K562 (cell line): ENCODE measurements around the gene MED22. TPM values are rescaled to one million over a fixed set of nuclear protein-coding genes. Genes with fewer than 3 reads are reported as not detected.

ENCODE experiments used
- ATAC-seq: fragments of 200-7000 bp; cut with Tn5 transposase; 3 replicates; pipeline ENCODE4 v1.9.1; 2020; ENCODE audit warnings: moderate library complexity
- BruUV-seq: library from RNA; stranded (reverse); fragments of 400-500 nt; replicated peaks from 2 replicates; lab custom pipeline; 2021; lab: Mats Ljungman, UMichigan
- CTCF ChIA-PET: fragments of 300-600 bp; formaldehyde crosslinking; extraction: SDS; loops from one replicate; lab custom pipeline; 2021; ENCODE audit warnings: low intra/inter-chr PET ratio; lab: Yijun Ruan, JAX
- POLR2A ChIA-PET: fragments of 300-600, 350-650 bp; sonication (Branson Sonifier 250); formaldehyde crosslinking; extraction: SDS; loops from one replicate; lab custom pipeline; 2021; ENCODE audit warnings: antibody characterized with exemption, inconsistent platforms; lab: Yijun Ruan, JAX
- DNase-seq, 4 experiments: peaks; one replicate each; pipeline versions ENCODE4 v3.0.0 to v3.0.0-alpha.2; 2011 to 2018; ENCODE audit warnings: low spot score in 3 of 4, mixed read lengths in 3 of 4; ENCODE audit errors: extremely low read depth in 1 of 4
- FAIRE-seq: peaks from 2 replicates; lab custom pipeline; 2011; peaks lifted over from hg19 to GRCh38; lab: Jason Lieb, UNC
- H2AFZ ChIP-seq: 2 replicates; pipeline ENCODE4 v1.6.0; 2011; ENCODE audit warnings: low read depth, low read length, control low read depth, inconsistent platforms
- H3K27ac ChIP-seq: fragments of 200-600 bp; 3 replicates; pipeline ENCODE4 v1.8.0; 2011; ENCODE audit warnings: low read depth, mild to moderate bottlenecking, control low read depth, inconsistent platforms, low read length, moderate library complexity, mixed read lengths; ENCODE audit errors: extremely low read depth
- H3K27me3 ChIP-seq, 2 experiments: fragments of 300-600 bp in 1 of 2; 2 replicates in 1 of 2; 3 replicates in 1 of 2; pipeline versions ENCODE4 v1.6.0 to v1.8.0; 2011; ENCODE audit warnings: inconsistent platforms in 2 of 2, low read length in 2 of 2, mild to moderate bottlenecking in 1 of 2, mixed read lengths in 1 of 2, moderate library complexity in 1 of 2; ENCODE audit not compliant: control insufficient read depth in 2 of 2, insufficient read depth in 2 of 2
- H3K36me3 ChIP-seq: fragments of 300-600 bp; 3 replicates; pipeline ENCODE4 v1.8.0; 2011; ENCODE audit warnings: mild to moderate bottlenecking, low read length, inconsistent platforms; ENCODE audit not compliant: control insufficient read depth, insufficient read depth
- H3K4me1 ChIP-seq, 2 experiments: fragments of 200-600 bp in 1 of 2; replicated peaks in 1 of 2; 2 replicates in 1 of 2; 3 replicates in 1 of 2; pipeline versions ENCODE4 v1.5.1 to v1.8.0; 2011; ENCODE audit warnings: inconsistent platforms in 2 of 2, low read length in 2 of 2, mild to moderate bottlenecking in 1 of 2, mixed read lengths in 1 of 2, moderate library complexity in 1 of 2; ENCODE audit not compliant: control insufficient read depth in 2 of 2, insufficient read depth in 2 of 2
- H3K4me2 ChIP-seq: 2 replicates; pipeline ENCODE4 v1.6.1; 2011; ENCODE audit warnings: low read length, control low read depth, inconsistent platforms, mixed read lengths; ENCODE audit not compliant: insufficient read depth
- H3K4me3 ChIP-seq: fragments of 200-600 bp; sonication (generic), shearing (Covaris generic); 2 replicates; pipeline ENCODE4 v1.5.1; 2016; ENCODE audit warnings: control low read depth, inconsistent platforms
- H3K79me2 ChIP-seq: fragments of 200-600 bp; 3 replicates; pipeline ENCODE4 v1.8.0; 2011; ENCODE audit warnings: low read length, inconsistent platforms; ENCODE audit not compliant: control insufficient read depth, insufficient read depth
- H3K9ac ChIP-seq, 2 experiments: 2 replicates each; pipeline versions ENCODE4 v1.6.0 to v1.6.1; 2011; ENCODE audit warnings: low read depth in 2 of 2, low read length in 2 of 2, control low read depth in 1 of 2, inconsistent platforms in 1 of 2, mild to moderate bottlenecking in 1 of 2, mixed read lengths in 1 of 2; ENCODE audit not compliant: insufficient read depth in 1 of 2
- H3K9me1 ChIP-seq: one replicate; pipeline ENCODE4 v1.6.0; 2011; ENCODE audit warnings: inconsistent platforms, mild to moderate bottlenecking, low read length, moderate library complexity; ENCODE audit not compliant: control insufficient read depth, insufficient read depth
- H3K9me3 ChIP-seq: replicated peaks from 2 replicates; pipeline ENCODE4 v1.5.1; 2011; ENCODE audit warnings: low read depth, low read length, inconsistent platforms; ENCODE audit not compliant: control insufficient read depth, insufficient read depth
- H4K20me1 ChIP-seq: replicated peaks from 2 replicates; pipeline ENCODE4 v1.6.1; 2011; ENCODE audit warnings: low read length, inconsistent platforms, mixed read lengths; ENCODE audit not compliant: control insufficient read depth, insufficient read depth
- MCM5 ChIP-seq: fragments of 450-650 bp; IDR thresholded peaks from 2 replicates; pipeline ENCODE4 v1.6.1; 2016; ENCODE audit warnings: low read depth
- NKRF ChIP-seq: fragments of 450-650 bp; IDR thresholded peaks from 2 replicates; pipeline ENCODE4 v1.6.1; 2016; ENCODE audit warnings: borderline replicate concordance
- SAFB ChIP-seq: fragments of 200-400 bp; formaldehyde crosslinking; IDR thresholded peaks from 2 replicates; pipeline ENCODE4 v1.6.1; 2017; ENCODE audit warnings: low read depth, low read length, borderline replicate concordance
- WGBS: fragments of 100-300 bp; shearing (Covaris generic); methylation state at CpG from one replicate; pipeline ENCODE4 v1.1.6; 2016; ENCODE audit warnings: low coverage, mixed read lengths; ENCODE audit not compliant: insufficient coverage; ENCODE audit errors: missing lambda C conversion rate; 5-methylcytosine and 5-hydroxymethylcytosine counted together
- in situ Hi-C: fragments of 300-500 bp; cut with MboI; formaldehyde crosslinking; loops from 4 replicates; pipeline ENCODE4 v1.15.0; 2018; ENCODE audit warnings: inconsistent platforms, mixed read lengths
- intact Hi-C: fragments of 100-400 bp; cut with micrococcal nuclease; formaldehyde crosslinking; loops from 2 replicates; pipeline ENCODE4 v1.14.2; 2022
- polyA plus RNA-seq, 8 experiments: library from polyadenylated mRNA; depleted of rRNA in 4 of 8; stranded (reverse) in 5 of 8; unstranded in 3 of 8; fragments of >200 nt; fragmentation: Nextera tagmentation in 2 of 8; fragmentation: Illumina TruSeq in 1 of 8; extraction: Ambion mirVana in 2 of 8; extraction: Trizol in 1 of 8; gene quantifications; 2 replicates each; pipeline versions ENCODE4 v1.2.1 to v1.2.3, GENCODE V29; 2011 to 2014; ENCODE audit warnings: inconsistent platforms in 1 of 8, missing spikeins in 1 of 8
- total RNA-seq, 7 experiments: library from RNA; depleted of rRNA in 6 of 7; stranded (reverse); fragments of >200 nt in 6 of 7; fragmentation: Illumina TruSeq in 2 of 7; extraction: Trizol in 2 of 7; gene quantifications; 2 replicates each; pipeline versions ENCODE4 v1.2.1 to v1.2.3, GENCODE V29; 2011 to 2021; ENCODE audit warnings: low replicate concordance in 1 of 7

MED22 gene
- total and polyA plus RNA-seq, 9 of the 15 experiments (the other 6 are each of a cell fraction or from before 2014, with no cell fraction given): 0.73 to 35.6 (median 22.3) TPM

GRCh38 chr9:133339641-133340040 is 8.3 kb downstream of the MED22 start:
- Histone ChIP-seq H3K9ac (peak overlapping the region in 1 of 2 experiments; percentile 52; a peak in 1 of 4 replicates), H2AFZ (no peak overlapping the region), H4K20me1 (no peaks in the 10 kb centered on the region), H3K9me3 (no peaks in the 10 kb centered on the region), H3K4me1 (peaks cover 3 to 29% of the 10 kb centered on the region in 2 experiments; a peak in 4 of 5 replicates), H3K79me2 (peaks cover 19% of the 10 kb centered on the region), H3K27me3 (no peaks in the 10 kb centered on the region; a peak in 1 of 5 replicates), H3K4me2 (no peak overlapping the region), H3K9me1 (no peaks in the 10 kb centered on the region), H3K4me3 (no peak overlapping the region), H3K36me3 (peaks cover 68% of the 10 kb centered on the region), H3K27ac (no peak overlapping the region)
- in situ Hi-C loops (no loop called here), intact Hi-C loops (no loop called here)
- CTCF ChIA-PET: no interaction called here
- WGBS: 87% methylated on average over 5 of the region's 5 CpGs
- no peak for FAIRE-seq
- no peak for DNase-seq
- no TSS peak for BruUV-seq
- ATAC-seq: no peak
- POLR2A ChIA-PET: interaction anchor here (1.6 to 2.7 kb wide), 4 partner anchors 8 to 15 kb away, joined by 4 to 18 read pairs (median 12); partner anchors contain the start of genes MED22 and RPL7A
- no peak for TF ChIP-seq NKRF
- no peak for TF ChIP-seq MCM5
- no peak for TF ChIP-seq SAFB
